A172 (cell line): ENCODE measurements around the gene SDF4. TPM values are rescaled to one million over a fixed set of nuclear protein-coding genes. Genes with fewer than 3 reads are reported as not detected.

Experiments
- total RNA-seq: library from RNA; depleted of rRNA; stranded (reverse); fragments of >200 nt; shearing (Covaris generic); gene quantifications from 2 replicates; pipeline ENCODE4 v1.2.3, GENCODE V29; 2014; rRNA removed

Gene SDF4
- total RNA-seq, 1 experiment from 2014 or later: 109 TPM

Other genes starting within 250 kb of the SDF4 start
- gene PERM1, start 249.9 kb downstream of the SDF4 start, total RNA-seq: 0.29 TPM in 1 of 2 replicates, not detected in the other
- gene HES4, start 231.9 kb downstream of the SDF4 start, total RNA-seq: 10.0 and 20.7 TPM in 2 replicates
- gene ISG15, start 218.5 kb downstream of the SDF4 start, total RNA-seq: 63.5 and 100.0 TPM in 2 replicates
- 107 and 115 TPM in 2 replicates for gene AGRN, start 211.9 kb downstream of the SDF4 start, total RNA-seq
- gene RNF223, start 157.7 kb downstream of the SDF4 start, total RNA-seq: not detected in 2 replicates
- 8.2 and 10.0 TPM in 2 replicates for gene C1orf159, start 115.9 kb downstream of the SDF4 start, total RNA-seq
- gene TTLL10, start 58.1 kb downstream of the SDF4 start, total RNA-seq: not detected in 2 replicates
- gene TNFRSF18, start 25.4 kb downstream of the SDF4 start, total RNA-seq: not detected in 2 replicates
- not detected in 2 replicates for gene TNFRSF4, start 17.8 kb downstream of the SDF4 start, total RNA-seq
- gene B3GALT6, start 236 bp upstream of the SDF4 start, total RNA-seq: 30.7 and 38.8 TPM in 2 replicates
- gene C1QTNF12, start 14.7 kb upstream of the SDF4 start, total RNA-seq: not detected in 2 replicates
- 26.2 and 38.0 TPM in 2 replicates for gene UBE2J2, start 41.9 kb upstream of the SDF4 start, total RNA-seq
- gene SCNN1D, start 48.4 kb upstream of the SDF4 start, total RNA-seq: 0.83 and 0.93 TPM in 2 replicates
- 37.2 and 37.5 TPM in 2 replicates for gene ACAP3, start 75.9 kb upstream of the SDF4 start, total RNA-seq
- 15.6 and 17.3 TPM in 2 replicates for gene PUSL1, start 76.6 kb upstream of the SDF4 start, total RNA-seq
- 48.4 and 56.7 TPM in 2 replicates for gene INTS11, start 92.7 kb upstream of the SDF4 start, total RNA-seq
- gene CPTP, start 92.8 kb upstream of the SDF4 start, total RNA-seq: 17.0 and 19.5 TPM in 2 replicates
- 0.22 and 0.33 TPM in 2 replicates for gene TAS1R3, start 99.3 kb upstream of the SDF4 start, total RNA-seq
- 47.7 and 58.2 TPM in 2 replicates for gene DVL1, start 117.4 kb upstream of the SDF4 start, total RNA-seq
- 0.24 TPM in 1 of 2 replicates, not detected in the other for gene MXRA8, start 126.6 kb upstream of the SDF4 start, total RNA-seq
- gene AURKAIP1, start 143.2 kb upstream of the SDF4 start, total RNA-seq: 120 and 123 TPM in 2 replicates
- 35.6 and 43.2 TPM in 2 replicates for gene CCNL2, start 167.3 kb upstream of the SDF4 start, total RNA-seq
- gene MRPL20, start 175.3 kb upstream of the SDF4 start, total RNA-seq: 117 and 151 TPM in 2 replicates
- 0.12 TPM in 1 of 2 replicates, not detected in the other for gene ANKRD65, start 189.3 kb upstream of the SDF4 start, total RNA-seq
- gene VWA1, start 203.7 kb upstream of the SDF4 start, total RNA-seq: 0.91 and 2.0 TPM in 2 replicates
- gene ATAD3C, start 217.7 kb upstream of the SDF4 start, total RNA-seq: not detected in 2 replicates
- gene ATAD3B, start 239.8 kb upstream of the SDF4 start, total RNA-seq: 8.0 and 12.0 TPM in 2 replicates